ENCODE measurements around the gene NANOS2.

NANOS2 gene

GRCh38 chr19:45886427-45887199, 28.0 kb downstream of the NANOS2 start:
- Mint-ChIP-seq H3K27me3 (no peaks in the 10 kb centered on the region), H3K36me3 (peaks cover 2% of the 10 kb centered on the region), H3K4me3 (peak overlapping the region; percentile 99), H3K27ac (peak overlapping the region; percentile 98), H3K4me1 (peaks cover 16% of the 10 kb centered on the region), H3K9me3 (no peaks in the 10 kb centered on the region)

GRCh38 chr19:45885556-45886426, 28.8 kb downstream of the NANOS2 start, which contains the start of gene IRF2BP1:
IRF2BP1 (minus strand) TSS chr19:45886141; CDS start chr19:45885774, 367 bp downstream.
- Mint-ChIP-seq H3K9me3 (no peaks in the 10 kb centered on the region), H3K36me3 (peaks cover 2% of the 10 kb centered on the region), H3K4me3 (peak within 1 kb of the TSS; percentile 99), H3K4me1 (peaks cover 19% of the 10 kb centered on the region), H3K27me3 (no peaks in the 10 kb centered on the region), H3K27ac (peak within 1 kb of the TSS; percentile 98)

GRCh38 chr19:45884682-45885555, 29.7 kb downstream of the NANOS2 start:
- Mint-ChIP-seq H3K27ac (no peak overlapping the region), H3K36me3 (peaks cover 2% of the 10 kb centered on the region), H3K4me3 (peak overlapping the region; percentile 71), H3K9me3 (no peaks in the 10 kb centered on the region), H3K4me1 (peaks cover 19% of the 10 kb centered on the region), H3K27me3 (no peaks in the 10 kb centered on the region)

- Mint-ChIP-seq H3K4me3 (peak overlapping the region; percentile 90), H3K27ac (no peak overlapping the region)
These were observed 30.5 kb downstream of the NANOS2 start for GRCh38 chr19:45883881-45884681.

GRCh38 chr19:45883586-45883880, 31.0 kb downstream of the NANOS2 start:
- H3K36me3 Mint-ChIP-seq = peaks cover 2% of the 10 kb centered on the region
- H3K4me1 Mint-ChIP-seq = peaks cover 19% of the 10 kb centered on the region
- H3K27me3 Mint-ChIP-seq = no peaks in the 10 kb centered on the region
- peak overlapping the region; percentile 31 for H3K27ac Mint-ChIP-seq
- H3K4me3 Mint-ChIP-seq = peak overlapping the region; percentile 90
- H3K9me3 Mint-ChIP-seq = no peaks in the 10 kb centered on the region

More at GRCh38 chr19:45883881-45884681, 30.5 kb downstream of the NANOS2 start:
- Mint-ChIP-seq H3K36me3 (peaks cover 2% of the 10 kb centered on the region), H3K27me3 (no peaks in the 10 kb centered on the region), H3K4me1 (peaks cover 19% of the 10 kb centered on the region), H3K9me3 (no peaks in the 10 kb centered on the region)

- peaks cover 2% of the 10 kb centered on the region for H3K36me3 Mint-ChIP-seq
- peaks cover 19% of the 10 kb centered on the region for H3K4me1 Mint-ChIP-seq
- peak overlapping the region; percentile 31 for H3K27ac Mint-ChIP-seq
- peak overlapping the region; percentile 90 for H3K4me3 Mint-ChIP-seq
- no peaks in the 10 kb centered on the region for H3K27me3 Mint-ChIP-seq
- no peaks in the 10 kb centered on the region for H3K9me3 Mint-ChIP-seq
These were observed 31.7 kb downstream of the NANOS2 start for GRCh38 chr19:45882652-45883585.

GRCh38 chr19:45881909-45882528, 32.6 kb downstream of the NANOS2 start:
- Mint-ChIP-seq H3K27ac (no peak overlapping the region), H3K9me3 (no peaks in the 10 kb centered on the region), H3K36me3 (peaks cover 2% of the 10 kb centered on the region), H3K4me3 (no peak overlapping the region), H3K27me3 (no peaks in the 10 kb centered on the region), H3K4me1 (peaks cover 23% of the 10 kb centered on the region)

- Mint-ChIP-seq H3K4me1 (peaks cover 25% of the 10 kb centered on the region), H3K9me3 (no peaks in the 10 kb centered on the region), H3K27me3 (no peaks in the 10 kb centered on the region), H3K27ac (peak overlapping the region; percentile 6), H3K4me3 (no peak overlapping the region), H3K36me3 (peaks cover 2% of the 10 kb centered on the region)
These were observed 33.3 kb downstream of the NANOS2 start for GRCh38 chr19:45881082-45881908.

- Mint-ChIP-seq H3K4me3 (no peak overlapping the region), H3K27me3 (peaks cover 3% of the 10 kb centered on the region), H3K36me3 (peaks cover 2% of the 10 kb centered on the region), H3K4me1 (peaks cover 29% of the 10 kb centered on the region), H3K27ac (peak overlapping the region; percentile 71), H3K9me3 (no peaks in the 10 kb centered on the region)
These were observed 34.6 kb downstream of the NANOS2 start for GRCh38 chr19:45879971-45880370.

GRCh38 chr19:45879055-45879454, 35.5 kb downstream of the NANOS2 start:
- no peaks in the 10 kb centered on the region for H3K9me3 Mint-ChIP-seq
- H3K4me3 Mint-ChIP-seq = no peak overlapping the region
- H3K4me1 Mint-ChIP-seq = peaks cover 29% of the 10 kb centered on the region
- no peak overlapping the region for H3K27ac Mint-ChIP-seq
- peaks cover 6% of the 10 kb centered on the region for H3K27me3 Mint-ChIP-seq
- peaks cover 2% of the 10 kb centered on the region for H3K36me3 Mint-ChIP-seq

GRCh38 chr19:45878043-45878794, 36.4 kb downstream of the NANOS2 start:
- Mint-ChIP-seq H3K36me3 (peaks cover under 1% of the 10 kb centered on the region), H3K4me3 (peak overlapping the region; percentile 34), H3K4me1 (peaks cover 22% of the 10 kb centered on the region), H3K9me3 (no peaks in the 10 kb centered on the region), H3K27me3 (peaks cover 6% of the 10 kb centered on the region), H3K27ac (no peak overlapping the region)

Data from activated naive CD4-positive, alpha-beta T cell treated with anti-CD3 and anti-CD28 coated beads, Interleukin-2, amount 50 U/mL, for 24 hours (primary cell).